DOHH2 (cell line): ENCODE data around the gene SUFU.

Experiments
- H3F3A ChIP-seq: fragments of 200-600 bp; sonication (generic), shearing (Covaris generic); 2 replicates; pipeline ENCODE4 v1.6.0; 2016; ENCODE audit warnings: antibody characterized with exemption, mild to moderate bottlenecking; ENCODE audit not compliant: control insufficient read depth, insufficient read depth
- H3K27ac ChIP-seq: fragments of 200-600 bp; sonication (generic); 2 replicates; pipeline ENCODE4 v1.5.1; 2014; ENCODE audit warnings: low read depth, mild to moderate bottlenecking, low read length, moderate library complexity
- H3K27me3 ChIP-seq: fragments of 200-600 bp; sonication (generic); 2 replicates; pipeline ENCODE4 v1.6.1; 2014; ENCODE audit warnings: mild to moderate bottlenecking, low read length, mixed read lengths; ENCODE audit not compliant: control insufficient read depth
- H3K36me3 ChIP-seq: fragments of 200-600 bp; sonication (generic); 2 replicates; pipeline ENCODE4 v1.6.1; 2014; ENCODE audit warnings: mild to moderate bottlenecking, low read length, moderate library complexity, mixed read lengths; ENCODE audit not compliant: control insufficient read depth
- H3K4me1 ChIP-seq: fragments of 200-600 bp; sonication (generic); 2 replicates; pipeline ENCODE4 v1.6.1; 2014; ENCODE audit warnings: mild to moderate bottlenecking, low read length, mixed read lengths; ENCODE audit not compliant: control insufficient read depth
- H3K4me2 ChIP-seq: fragments of 200-600 bp; sonication (generic); 2 replicates; pipeline ENCODE4 v1.6.0; 2014; ENCODE audit warnings: mild to moderate bottlenecking, low read length, moderate library complexity
- H3K4me3 ChIP-seq: fragments of 200-600 bp; sonication (generic); 2 replicates; pipeline ENCODE4 v1.5.1; 2014; ENCODE audit warnings: mild to moderate bottlenecking, low read length, mixed read lengths
- H3K79me2 ChIP-seq: fragments of 200-600 bp; sonication (generic); 2 replicates; pipeline ENCODE4 v1.6.1; 2014; ENCODE audit warnings: mild to moderate bottlenecking, low read length, mixed read lengths; ENCODE audit not compliant: control insufficient read depth
- H3K9me2 ChIP-seq: fragments of 200-600 bp; sonication (generic); replicated peaks from 2 replicates; pipeline ENCODE4 v1.6.1; 2014; ENCODE audit warnings: mild to moderate bottlenecking, low read length, mixed read lengths; ENCODE audit not compliant: control insufficient read depth
- H3K9me3 ChIP-seq: fragments of 200-600 bp; sonication (generic); 2 replicates; pipeline ENCODE4 v1.6.1; 2014; ENCODE audit warnings: antibody characterized with exemption, low read length, mixed read lengths; ENCODE audit not compliant: control insufficient read depth, insufficient read depth
- H4K20me1 ChIP-seq: fragments of 200-600 bp; sonication (generic); 2 replicates; pipeline ENCODE4 v1.6.0; 2014; ENCODE audit warnings: low read depth, mild to moderate bottlenecking, antibody characterized with exemption, low read length, moderate library complexity; ENCODE audit not compliant: control insufficient read depth, insufficient read depth
- CTCF ChIP-seq: fragments of 200-600 bp; sonication (generic); IDR thresholded peaks from one replicate; pipeline ENCODE4 v1.5.1; 2014; ENCODE audit warnings: antibody characterized with exemption, mild to moderate bottlenecking, low read depth, low read length; ENCODE audit not compliant: poor library complexity, severe bottlenecking
- EZH2phosphoT487 ChIP-seq: fragments of 200-600 bp; sonication (generic); IDR thresholded peaks from 2 replicates; pipeline ENCODE4 v1.6.1; 2017; ENCODE audit warnings: borderline replicate concordance, mild to moderate bottlenecking, antibody characterized with exemption, low read length, moderate library complexity, mixed read lengths

The SUFU gene

GRCh38 chr10:102542800-102543418 is 39.1 kb downstream of the SUFU start:
- H4K20me1 ChIP-seq: no peaks in the 10 kb centered on the region
- H3K9me2 ChIP-seq: no peaks in the 10 kb centered on the region
- H3K4me3 ChIP-seq: no peak overlapping the region
- H3K27me3 ChIP-seq: no peaks in the 10 kb centered on the region
- H3K4me1 ChIP-seq: peaks cover 4% of the 10 kb centered on the region
- H3K79me2 ChIP-seq: no peaks in the 10 kb centered on the region
- H3K9me3 ChIP-seq: no peaks in the 10 kb centered on the region
- TF ChIP-seq CTCF (no peak), EZH2phosphoT487 (no peak)
- no peak overlapping the region for H3K27ac ChIP-seq
- H3F3A ChIP-seq: no peaks in the 10 kb centered on the region
- H3K4me2 ChIP-seq: no peak overlapping the region
- no peaks in the 10 kb centered on the region for H3K36me3 ChIP-seq

GRCh38 chr10:102545265-102545871 is 41.6 kb downstream of the SUFU start:
- Histone ChIP-seq H3K9me3 (no peaks in the 10 kb centered on the region), H3K79me2 (no peaks in the 10 kb centered on the region), H4K20me1 (no peaks in the 10 kb centered on the region), H3K4me2 (no peak overlapping the region), H3K9me2 (no peaks in the 10 kb centered on the region), H3K27ac (no peak overlapping the region), H3F3A (no peaks in the 10 kb centered on the region), H3K4me1 (peaks cover 4% of the 10 kb centered on the region), H3K4me3 (no peak overlapping the region), H3K36me3 (no peaks in the 10 kb centered on the region), H3K27me3 (no peaks in the 10 kb centered on the region)
- TF ChIP-seq EZH2phosphoT487 (no peak), CTCF (no peak)

GRCh38 chr10:102545997-102546396 is 42.2 kb downstream of the SUFU start:
- peaks cover 4% of the 10 kb centered on the region for H3K4me1 ChIP-seq
- no peaks in the 10 kb centered on the region for H3K79me2 ChIP-seq
- H4K20me1 ChIP-seq: no peaks in the 10 kb centered on the region
- no peaks in the 10 kb centered on the region for H3K27me3 ChIP-seq
- no peak overlapping the region for H3K27ac ChIP-seq
- no peak overlapping the region for H3K4me3 ChIP-seq
- no peak overlapping the region for H3K4me2 ChIP-seq
- H3K9me3 ChIP-seq: no peaks in the 10 kb centered on the region
- no peaks in the 10 kb centered on the region for H3F3A ChIP-seq
- H3K36me3 ChIP-seq: no peaks in the 10 kb centered on the region
- H3K9me2 ChIP-seq: no peaks in the 10 kb centered on the region
- no peak for TF ChIP-seq EZH2phosphoT487
- no peak for TF ChIP-seq CTCF
